Liver (tissue), 9 donors: ENCODE results near the gene DARS1. TPM values are rescaled to one million over a fixed set of nuclear protein-coding genes. Genes with fewer than 3 reads are reported as not detected.

Experiments used
- DNase-seq: peaks from one replicate; pipeline ENCODE4 v3.0.0-alpha.2; 2017; ENCODE audit warnings: low spot score
- H3K27ac ChIP-seq, 2 donors: one replicate each; pipeline ENCODE4 v1.7.0; 2013; ENCODE audit warnings: inconsistent platforms in 2 of 2, low read length in 2 of 2, control low read depth in 1 of 2, low read depth in 1 of 2, mild to moderate bottlenecking in 1 of 2
- H3K27me3 ChIP-seq, 4 donors: one replicate each; pipeline versions ENCODE4 v1.6.1 to v1.7.0; 2013; ENCODE audit warnings: low read length in 3 of 4, inconsistent platforms in 1 of 4, mild to moderate bottlenecking in 1 of 4, moderate library complexity in 1 of 4; ENCODE audit not compliant: control insufficient read depth in 4 of 4, insufficient read depth in 4 of 4
- H3K36me3 ChIP-seq, 4 donors: one replicate each; pipeline versions ENCODE4 v1.6.1 to v1.7.0; 2013; ENCODE audit warnings: low read length in 3 of 4, mild to moderate bottlenecking in 3 of 4, low read depth in 1 of 4, moderate library complexity in 1 of 4; ENCODE audit not compliant: control insufficient read depth in 4 of 4, insufficient read depth in 3 of 4
- H3K4me1 ChIP-seq, 4 donors: one replicate each; pipeline versions ENCODE4 v1.6.1 to v1.7.0; 2013; ENCODE audit warnings: low read length in 3 of 4, mild to moderate bottlenecking in 3 of 4, moderate library complexity in 1 of 4; ENCODE audit not compliant: control insufficient read depth in 4 of 4, insufficient read depth in 4 of 4
- H3K4me3 ChIP-seq, 3 donors: one replicate each; pipeline versions ENCODE4 v1.6.1 to v1.7.0; 2013; ENCODE audit warnings: low read length in 3 of 3, control low read depth in 1 of 3, low read depth in 1 of 3, mild to moderate bottlenecking in 1 of 3
- H3K9ac ChIP-seq, 2 donors: one replicate each; pipeline ENCODE4 v1.7.0; 2013; ENCODE audit warnings: low read length in 2 of 2, mild to moderate bottlenecking in 2 of 2, moderate library complexity in 2 of 2, control low read depth in 1 of 2, low read depth in 1 of 2
- H3K9me3 ChIP-seq, 4 donors: one replicate each; pipeline versions ENCODE4 v1.6.1 to v1.7.0; 2013; ENCODE audit warnings: low read length in 3 of 4; ENCODE audit not compliant: control insufficient read depth in 4 of 4
- EGR1 ChIP-seq, 2 donors: IDR thresholded peaks; 2 replicates each; pipeline ENCODE4 v1.6.1; 2016 to 2018; ENCODE audit warnings: antibody characterized with exemption in 2 of 2, low read depth in 2 of 2
- FOXA1 ChIP-seq: IDR thresholded peaks from 2 replicates; pipeline ENCODE4 v1.6.1; 2016; ENCODE audit warnings: antibody characterized with exemption
- FOXA2 ChIP-seq: IDR thresholded peaks from 2 replicates; pipeline ENCODE4 v1.6.1; 2016; ENCODE audit warnings: antibody characterized with exemption
- HNF4G ChIP-seq: IDR thresholded peaks from 2 replicates; pipeline ENCODE4 v1.6.1; 2016; ENCODE audit warnings: antibody characterized with exemption
- NR2F2 ChIP-seq: IDR thresholded peaks from 2 replicates; pipeline ENCODE4 v1.6.1; 2016; ENCODE audit warnings: antibody characterized with exemption
- SP1 ChIP-seq: IDR thresholded peaks from 2 replicates; pipeline ENCODE4 v1.6.1; 2018; ENCODE audit warnings: antibody characterized with exemption, mild to moderate bottlenecking
- TAF1 ChIP-seq: conservative IDR thresholded peaks from 2 replicates; pipeline ENCODE4 v1.6.1; 2016; ENCODE audit warnings: antibody characterized with exemption, mild to moderate bottlenecking
- WGBS: extraction: QIAGEN DNeasy Blood & Tissue Kit; methylation state at CpG from one replicate; pipeline ENCODE4 v1.1.7; 2013; 5-methylcytosine and 5-hydroxymethylcytosine counted together
- polyA plus RNA-seq, 2 donors: library from polyadenylated mRNA; stranded (reverse) in 1 of 2; unstranded in 1 of 2; fragments of 200-250 nt in 1 of 2; fragments of >200 nt in 1 of 2; fragmentation: Nextera tagmentation in 1 of 2; extraction: Ambion mirVana in 1 of 2; gene quantifications; one replicate each; pipeline versions ENCODE4 v1.2.1 to v1.2.3, GENCODE V29; 2013 to 2015
- total RNA-seq, 2 donors: library from RNA; depleted of rRNA; stranded (reverse); fragments of >200 nt; gene quantifications; one replicate each; pipeline ENCODE4 v1.2.3, GENCODE V29; 2014
- TF ChIP-seq, protein P1 (sequence below): IDR thresholded peaks from 2 replicates; pipeline ENCODE4 v1.6.1; 2016; ENCODE audit warnings: antibody characterized with exemption
- TF ChIP-seq, protein P2 (sequence below): IDR thresholded peaks from 2 replicates; pipeline ENCODE4 v1.6.1; 2016; ENCODE audit warnings: antibody characterized with exemption
- donor health status: healthy.
- donor health status: healthy.
- donor health status: healthy.
- donor health status: healthy.
- donor health status: healthy.

The DARS1 gene
- total and polyA plus RNA-seq, 4 donors: 25.0 to 44.1 (median 32.6) TPM

GRCh38 chr2:136020831-136021230, 35.4 kb upstream of the DARS1 start:
- DNase-seq: no peak
- 83% methylated on average over 2 of the region's 2 CpGs for WGBS
- Histone ChIP-seq H3K4me1 (no peaks in the 10 kb centered on the region), H3K27ac (no peak overlapping the region), H3K4me3 (no peak overlapping the region), H3K27me3 (no peaks in the 10 kb centered on the region), H3K9me3 (no peaks in the 10 kb centered on the region), H3K36me3 (no peaks in the 10 kb centered on the region), H3K9ac (no peak overlapping the region)
- TF ChIP-seq, protein P1, sequence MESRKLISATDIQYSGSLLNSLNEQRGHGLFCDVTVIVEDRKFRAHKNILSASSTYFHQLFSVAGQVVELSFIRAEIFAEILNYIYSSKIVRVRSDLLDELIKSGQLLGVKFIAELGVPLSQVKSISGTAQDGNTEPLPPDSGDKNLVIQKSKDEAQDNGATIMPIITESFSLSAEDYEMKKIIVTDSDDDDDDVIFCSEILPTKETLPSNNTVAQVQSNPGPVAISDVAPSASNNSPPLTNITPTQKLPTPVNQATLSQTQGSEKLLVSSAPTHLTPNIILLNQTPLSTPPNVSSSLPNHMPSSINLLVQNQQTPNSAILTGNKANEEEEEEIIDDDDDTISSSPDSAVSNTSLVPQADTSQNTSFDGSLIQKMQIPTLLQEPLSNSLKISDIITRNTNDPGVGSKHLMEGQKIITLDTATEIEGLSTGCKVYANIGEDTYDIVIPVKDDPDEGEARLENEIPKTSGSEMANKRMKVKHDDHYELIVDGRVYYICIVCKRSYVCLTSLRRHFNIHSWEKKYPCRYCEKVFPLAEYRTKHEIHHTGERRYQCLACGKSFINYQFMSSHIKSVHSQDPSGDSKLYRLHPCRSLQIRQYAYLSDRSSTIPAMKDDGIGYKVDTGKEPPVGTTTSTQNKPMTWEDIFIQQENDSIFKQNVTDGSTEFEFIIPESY: no peak
- TF ChIP-seq TAF1: no peak
- TF ChIP-seq FOXA2: no peak
- TF ChIP-seq NR2F2: peak; percentile 34
- TF ChIP-seq HNF4G: no peak

DNA sequence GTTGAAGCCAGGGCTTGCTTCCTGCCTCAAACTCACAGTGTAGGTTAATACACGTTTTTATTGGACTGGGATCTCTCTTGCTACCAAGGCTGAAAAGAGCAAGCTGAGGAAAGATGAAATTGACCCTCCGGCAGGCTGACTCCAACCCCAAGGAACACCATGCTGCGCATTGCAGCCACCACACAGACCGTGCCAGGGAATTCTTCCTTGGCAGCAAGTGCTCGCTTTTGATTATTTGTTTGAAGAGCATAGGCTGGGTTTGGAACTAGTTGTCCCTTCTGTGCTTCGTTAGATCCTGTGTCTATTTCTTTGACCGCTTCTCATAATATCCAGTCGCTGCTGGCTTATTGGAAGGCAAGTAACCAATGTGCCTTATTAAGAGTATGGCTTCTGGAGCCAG, 34.4 kb upstream of the DARS1 start:
- Histone ChIP-seq H3K4me3 (no peak overlapping the region), H3K27ac (no peak overlapping the region), H3K4me1 (no peaks in the 10 kb centered on the region), H3K27me3 (no peaks in the 10 kb centered on the region), H3K36me3 (no peaks in the 10 kb centered on the region), H3K9me3 (no peaks in the 10 kb centered on the region), H3K9ac (no peak overlapping the region)
- no peak for DNase-seq
- WGBS: 84% methylated on average over 8 of the region's 8 CpGs
- TF ChIP-seq FOXA1: no peak
- no peak for TF ChIP-seq SP1
- TF ChIP-seq EGR1 (IDR thresholded peaks at IDR 0.05; ENCODE audit: low read depth in 2 of 2): no peak

DNA sequence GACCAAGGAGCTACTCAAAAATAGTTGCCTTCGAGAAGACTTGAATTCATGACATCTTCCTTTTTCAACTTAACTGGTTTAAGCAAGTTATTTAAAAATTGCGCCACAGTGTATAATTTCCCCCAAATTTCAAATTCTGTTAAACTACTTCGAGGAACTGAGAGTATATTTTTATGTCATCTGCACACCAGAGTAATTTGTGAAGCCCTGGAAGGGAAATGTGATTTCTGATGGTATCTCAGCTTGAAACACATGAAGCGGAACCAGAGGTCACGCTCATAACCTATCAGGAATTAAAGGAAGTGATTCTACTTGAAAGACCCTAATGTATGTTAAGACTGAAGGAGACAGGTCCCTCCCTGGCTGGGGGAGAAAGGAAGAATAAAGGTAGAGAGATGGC, 33.9 kb upstream of the DARS1 start:
- DNase-seq: no peak
- Histone ChIP-seq H3K36me3 (no peaks in the 10 kb centered on the region), H3K4me3 (no peak overlapping the region), H3K4me1 (no peaks in the 10 kb centered on the region), H3K27ac (no peak overlapping the region), H3K27me3 (no peaks in the 10 kb centered on the region), H3K9ac (no peak overlapping the region), H3K9me3 (no peaks in the 10 kb centered on the region)
- TF ChIP-seq, protein P2, sequence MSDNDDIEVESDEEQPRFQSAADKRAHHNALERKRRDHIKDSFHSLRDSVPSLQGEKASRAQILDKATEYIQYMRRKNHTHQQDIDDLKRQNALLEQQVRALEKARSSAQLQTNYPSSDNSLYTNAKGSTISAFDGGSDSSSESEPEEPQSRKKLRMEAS: no peak
- TF ChIP-seq NR2F2: peak; percentile 13
- WGBS: 76% methylated on average over 5 of the region's 5 CpGs

DNA sequence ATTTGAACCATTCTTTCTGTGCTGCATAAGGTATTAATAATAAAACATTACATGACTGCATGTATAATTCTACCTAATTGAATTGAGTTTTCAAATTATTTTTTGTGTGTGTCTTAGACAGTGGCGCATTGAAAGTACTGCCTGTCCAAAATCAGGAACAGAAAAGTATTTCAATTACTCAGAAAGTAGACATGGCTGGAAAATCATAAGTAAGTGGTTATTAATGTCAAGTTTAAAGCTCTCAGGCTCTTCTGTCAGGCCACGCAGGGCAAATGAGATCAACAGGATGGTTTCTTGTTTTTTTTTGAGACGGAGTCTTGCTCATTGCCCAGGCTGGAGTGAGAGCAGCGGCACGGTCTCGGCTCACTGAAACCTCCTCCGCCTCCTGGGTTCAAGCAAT, 32.4 kb upstream of the DARS1 start:
- no peak for TF ChIP-seq FOXA1
- 94% methylated on average over 7 of the region's 7 CpGs for WGBS
- no peaks in the 10 kb centered on the region for H3K27me3 ChIP-seq

More for the DNA sequence above, 32.4 kb upstream of the DARS1 start:
- Histone ChIP-seq H3K4me3 (no peak overlapping the region), H3K9me3 (no peaks in the 10 kb centered on the region), H3K4me1 (no peaks in the 10 kb centered on the region), H3K27ac (no peak overlapping the region), H3K9ac (no peak overlapping the region), H3K36me3 (no peaks in the 10 kb centered on the region)
- no peak for DNase-seq
